Transverse colon (tissue), 3 donors: ENCODE results near the gene TMTC2.

Source experiments
- POLR2A ChIP-seq: fragments of 450-650 bp; IDR thresholded peaks from one replicate; pipeline ENCODE4 v1.6.1; 2016; ENCODE audit warnings: antibody characterized with exemption, mild to moderate bottlenecking, moderate library complexity
- TF ChIP-seq, protein P1 (sequence below), 5 experiments: fragments of 200-600 bp in 3 of 5; fragments of 450-650 bp in 2 of 5; sonication (generic) in 3 of 5; IDR thresholded peaks; 1 replicate in 2 of 5; 2 replicates in 3 of 5; pipeline ENCODE4 v1.5.1; 2016 to 2017; ENCODE audit warnings: antibody characterized with exemption in 5 of 5, inconsistent platforms in 3 of 5, mild to moderate bottlenecking in 2 of 5, moderate library complexity in 1 of 5

DNA sequence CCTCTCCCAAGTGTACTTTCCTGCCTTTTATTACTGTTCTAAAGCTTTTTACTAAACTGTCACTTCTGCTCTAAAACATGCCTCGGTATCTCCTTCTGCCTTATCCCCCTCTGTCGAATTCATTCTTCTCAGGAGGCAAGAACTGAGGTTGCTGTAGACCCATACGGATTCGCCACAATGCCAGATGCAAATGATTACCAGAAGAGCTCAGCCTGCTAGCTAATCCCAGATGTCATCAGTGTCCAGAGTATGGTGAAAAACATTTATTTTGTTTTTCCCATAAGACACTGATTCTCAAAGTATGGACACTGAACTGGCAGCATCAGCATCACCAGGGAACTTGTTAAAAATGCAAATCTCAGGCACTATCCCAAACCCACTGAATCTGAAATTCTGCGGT lies 359.3 kb downstream of the TMTC2 start:
- TF ChIP-seq, protein P1, sequence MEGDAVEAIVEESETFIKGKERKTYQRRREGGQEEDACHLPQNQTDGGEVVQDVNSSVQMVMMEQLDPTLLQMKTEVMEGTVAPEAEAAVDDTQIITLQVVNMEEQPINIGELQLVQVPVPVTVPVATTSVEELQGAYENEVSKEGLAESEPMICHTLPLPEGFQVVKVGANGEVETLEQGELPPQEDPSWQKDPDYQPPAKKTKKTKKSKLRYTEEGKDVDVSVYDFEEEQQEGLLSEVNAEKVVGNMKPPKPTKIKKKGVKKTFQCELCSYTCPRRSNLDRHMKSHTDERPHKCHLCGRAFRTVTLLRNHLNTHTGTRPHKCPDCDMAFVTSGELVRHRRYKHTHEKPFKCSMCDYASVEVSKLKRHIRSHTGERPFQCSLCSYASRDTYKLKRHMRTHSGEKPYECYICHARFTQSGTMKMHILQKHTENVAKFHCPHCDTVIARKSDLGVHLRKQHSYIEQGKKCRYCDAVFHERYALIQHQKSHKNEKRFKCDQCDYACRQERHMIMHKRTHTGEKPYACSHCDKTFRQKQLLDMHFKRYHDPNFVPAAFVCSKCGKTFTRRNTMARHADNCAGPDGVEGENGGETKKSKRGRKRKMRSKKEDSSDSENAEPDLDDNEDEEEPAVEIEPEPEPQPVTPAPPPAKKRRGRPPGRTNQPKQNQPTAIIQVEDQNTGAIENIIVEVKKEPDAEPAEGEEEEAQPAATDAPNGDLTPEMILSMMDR (IDR thresholded peaks at IDR 0.05): no peak
- no peak for TF ChIP-seq POLR2A
